Activated naive CD8-positive, alpha-beta T cell treated with anti-CD3 and anti-CD28 coated beads, Interleukin-2, amount 10 ng/mL, durations not matched to agents 7 days and 5 days (primary cell): ENCODE results near the gene DCLRE1B. TPM values are rescaled to one million over a fixed set of nuclear protein-coding genes. Genes with fewer than 3 reads are reported as not detected.
"Not testable (repeated sequence)": the region's sequence is repeated elsewhere in the genome, so short reads cannot be mapped to it uniquely, and the experiment has no call there.

ENCODE experiments used
- ATAC-seq: fragments of 150-1000 bp; cut with Tn5 transposase; one replicate; pipeline ENCODE4 v1.10.0; 2021; ENCODE audit warnings: low read depth, moderate library complexity
- POLR2A ChIA-PET: fragments of 350-600 bp; sonication (Branson Sonifier 250); formaldehyde crosslinking; loops from one replicate; lab custom pipeline; 2021; ENCODE audit warnings: antibody characterized with exemption; lab: Charles Lee
- DNase-seq: peaks from one replicate; pipeline ENCODE4 v3.0.0; 2021
- H3K27ac Mint-ChIP-seq: one replicate; pipeline ENCODE4 v1.8.0; 2022; ENCODE audit warnings: mild to moderate bottlenecking, mixed read lengths
- H3K27me3 Mint-ChIP-seq: one replicate; pipeline ENCODE4 v1.8.0; 2022; ENCODE audit warnings: mild to moderate bottlenecking, moderate library complexity, mixed read lengths
- H3K36me3 Mint-ChIP-seq: one replicate; pipeline ENCODE4 v1.8.0; 2021; ENCODE audit warnings: mild to moderate bottlenecking, mixed read lengths
- H3K4me1 Mint-ChIP-seq: one replicate; pipeline ENCODE4 v1.8.0; 2021; ENCODE audit warnings: mixed read lengths
- H3K4me3 Mint-ChIP-seq: one replicate; pipeline ENCODE4 v1.8.0; 2022; ENCODE audit warnings: mild to moderate bottlenecking, moderate library complexity, mixed read lengths
- H3K9me3 Mint-ChIP-seq: one replicate; pipeline ENCODE4 v1.8.0; 2021; ENCODE audit warnings: mixed read lengths
- total RNA-seq, 2 experiments: library from RNA; stranded (reverse); gene quantifications; one replicate each; pipeline ENCODE4 v1.2.3, GENCODE V29; 2021

Gene DCLRE1B
- total RNA-seq, 2 experiments from 2014 or later, result 13.4 to 14.3 TPM

DNA sequence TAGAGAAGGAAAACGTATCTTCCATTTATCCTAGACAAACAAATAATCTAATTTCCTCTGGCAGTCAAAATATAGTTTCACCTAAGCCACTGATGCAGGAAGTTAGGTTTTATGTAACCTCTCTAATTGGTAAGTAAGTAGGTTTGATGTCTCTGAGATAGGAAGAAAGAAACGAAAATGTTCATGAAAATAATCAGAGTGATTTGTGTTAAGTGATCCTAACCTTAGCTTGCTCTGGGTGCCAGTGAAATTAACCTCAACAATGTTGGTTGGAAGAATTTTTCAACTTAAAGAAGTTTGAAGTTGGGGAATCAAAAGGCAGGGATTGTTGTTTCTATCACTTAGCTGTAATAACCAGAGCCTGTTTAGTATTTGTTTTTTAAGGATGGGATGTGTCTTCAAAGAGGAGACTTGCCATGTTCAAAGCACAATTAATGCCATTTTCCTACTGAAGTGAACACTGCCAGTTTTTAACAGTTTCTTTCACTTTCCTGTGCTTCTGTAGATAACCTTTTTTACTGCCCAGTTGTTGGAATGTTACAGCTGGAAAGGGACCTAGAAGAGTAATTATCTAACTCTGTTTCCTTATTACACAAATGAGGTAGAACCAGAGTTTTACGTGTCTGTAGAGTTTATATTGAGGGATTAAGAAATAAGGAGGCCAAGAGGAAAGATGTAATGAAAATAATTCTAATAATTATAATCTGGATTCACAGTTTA, 42.4 kb downstream of the DCLRE1B start:
- Mint-ChIP-seq H3K4me3 (peak overlapping the region; percentile 82), H3K36me3 (peaks cover 34% of the 10 kb centered on the region), H3K9me3 (no peaks in the 10 kb centered on the region), H3K27ac (peak overlapping the region; percentile 92), H3K4me1 (peaks cover 48% of the 10 kb centered on the region), H3K27me3 (no peaks in the 10 kb centered on the region)
- peak; percentile 64 for ATAC-seq
- POLR2A ChIA-PET, result interaction anchor here (0.9 to 6.2 kb wide), 4 partner anchors 8 to 28 kb away, joined by 4 to 82 read pairs (median 5); partner anchors contain the start of gene HIPK1
- no peak for DNase-seq

GRCh38 chr1:113948151-113948550, 43.0 kb downstream of the DCLRE1B start:
- peak overlapping the region; percentile 92 for H3K27ac Mint-ChIP-seq
- POLR2A ChIA-PET, result interaction anchor here (1.0 to 6.2 kb wide), 4 partner anchors 8 to 44 kb away, joined by 3 to 82 read pairs (median 4); partner anchors contain the start of gene HIPK1
- H3K9me3 Mint-ChIP-seq, DNase-seq, ATAC-seq, H3K27me3 Mint-ChIP-seq: not testable (repeated sequence)
- H3K4me3 Mint-ChIP-seq, result peak overlapping the region; percentile 29
- H3K4me1 Mint-ChIP-seq, result peaks cover 46% of the 10 kb centered on the region
- H3K36me3 Mint-ChIP-seq, result peaks cover 34% of the 10 kb centered on the region

GRCh38 chr1:113949007-113949406, 43.9 kb downstream of the DCLRE1B start:
- Mint-ChIP-seq H3K36me3 (peaks cover 36% of the 10 kb centered on the region), H3K4me1 (peaks cover 45% of the 10 kb centered on the region), H3K4me3 (no peak overlapping the region), H3K27ac (peak overlapping the region; percentile 92), H3K9me3 (no peaks in the 10 kb centered on the region), H3K27me3 (no peaks in the 10 kb centered on the region)
- POLR2A ChIA-PET, result interaction anchor here (1.0 to 6.2 kb wide), 4 partner anchors 8 to 45 kb away, joined by 3 to 82 read pairs (median 4); partner anchors contain the start of gene HIPK1
- ATAC-seq (no peak), DNase-seq (no peak)

DNA sequence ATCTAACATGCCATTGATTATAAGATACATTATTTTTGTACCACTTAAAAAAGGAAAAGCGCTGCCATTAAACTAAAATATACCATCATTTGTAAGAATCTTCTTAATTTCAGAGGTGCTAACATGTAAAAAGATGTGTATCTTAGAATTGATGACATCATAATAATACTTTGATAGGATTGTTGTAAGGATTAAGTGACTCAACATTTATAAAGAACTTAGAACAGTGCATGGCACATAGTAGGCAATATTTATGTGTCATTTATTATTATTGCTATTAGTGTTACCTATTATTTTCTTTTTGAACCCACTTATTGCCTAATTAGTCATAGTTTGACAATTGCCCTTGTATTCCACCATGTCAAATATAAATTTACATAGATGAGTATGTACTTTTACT, 45.8 kb downstream of the DCLRE1B start:
- ATAC-seq, result no peak
- Mint-ChIP-seq H3K4me3 (no peak overlapping the region), H3K27me3 (no peaks in the 10 kb centered on the region), H3K4me1 (peaks cover 35% of the 10 kb centered on the region), H3K27ac (no peak overlapping the region), H3K9me3 (no peaks in the 10 kb centered on the region), H3K36me3 (peaks cover 33% of the 10 kb centered on the region)
- no peak for DNase-seq
- POLR2A ChIA-PET, result interaction anchor here (6.2 kb wide), 1 partner anchor 20 kb away, joined by 82 read pairs; the partner anchor contains the start of gene HIPK1

DNA sequence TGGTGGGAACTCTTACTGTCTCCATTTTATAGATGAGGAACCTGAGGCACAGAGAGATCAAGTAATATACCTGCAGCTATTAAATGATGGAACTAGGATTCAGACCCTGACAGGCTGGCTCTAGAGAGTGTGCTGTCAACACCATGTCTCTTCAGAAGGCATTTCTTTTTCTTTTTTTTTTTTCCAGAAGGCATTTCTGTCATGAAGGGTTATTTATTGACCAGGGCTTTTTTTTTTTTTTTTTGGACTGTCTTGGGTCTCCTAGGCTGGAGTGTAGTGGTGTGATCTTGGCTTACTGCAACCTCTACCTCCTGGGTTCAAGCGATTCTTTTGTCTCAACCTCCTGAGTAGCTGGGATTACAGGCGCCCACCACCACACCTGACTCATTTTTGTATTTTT, 46.6 kb downstream of the DCLRE1B start:
- Mint-ChIP-seq H3K27me3 (no peaks in the 10 kb centered on the region), H3K27ac (no peak overlapping the region), H3K36me3 (peaks cover 35% of the 10 kb centered on the region), H3K4me3 (no peak overlapping the region), H3K4me1 (peaks cover 29% of the 10 kb centered on the region), H3K9me3 (no peaks in the 10 kb centered on the region)
- DNase-seq (no peak), ATAC-seq (no peak)
- POLR2A ChIA-PET, result no interaction called here

- H3K27ac Mint-ChIP-seq, result no peak overlapping the region
- peaks cover 8% of the 10 kb centered on the region for H3K4me1 Mint-ChIP-seq
- H3K4me3 Mint-ChIP-seq, result no peak overlapping the region
- POLR2A ChIA-PET, result no interaction called here
- H3K9me3 Mint-ChIP-seq, result no peaks in the 10 kb centered on the region
- ATAC-seq (no peak), DNase-seq (no peak)
- H3K36me3 Mint-ChIP-seq, result peaks cover 50% of the 10 kb centered on the region
- H3K27me3 Mint-ChIP-seq, result no peaks in the 10 kb centered on the region
Observed at GRCh38 chr1:113957984-113958383, 52.9 kb downstream of the DCLRE1B start.

- POLR2A ChIA-PET, result no interaction called here
- no peak overlapping the region for H3K4me3 Mint-ChIP-seq
- ATAC-seq, result no peak
- peaks cover 49% of the 10 kb centered on the region for H3K36me3 Mint-ChIP-seq
- no peaks in the 10 kb centered on the region for H3K9me3 Mint-ChIP-seq
- DNase-seq, result no peak
- H3K27ac Mint-ChIP-seq, result no peak overlapping the region
- H3K27me3 Mint-ChIP-seq, result no peaks in the 10 kb centered on the region
- H3K4me1 Mint-ChIP-seq, result peaks cover 8% of the 10 kb centered on the region
Observed at GRCh38 chr1:113958691-113959090, 53.6 kb downstream of the DCLRE1B start.

DNA sequence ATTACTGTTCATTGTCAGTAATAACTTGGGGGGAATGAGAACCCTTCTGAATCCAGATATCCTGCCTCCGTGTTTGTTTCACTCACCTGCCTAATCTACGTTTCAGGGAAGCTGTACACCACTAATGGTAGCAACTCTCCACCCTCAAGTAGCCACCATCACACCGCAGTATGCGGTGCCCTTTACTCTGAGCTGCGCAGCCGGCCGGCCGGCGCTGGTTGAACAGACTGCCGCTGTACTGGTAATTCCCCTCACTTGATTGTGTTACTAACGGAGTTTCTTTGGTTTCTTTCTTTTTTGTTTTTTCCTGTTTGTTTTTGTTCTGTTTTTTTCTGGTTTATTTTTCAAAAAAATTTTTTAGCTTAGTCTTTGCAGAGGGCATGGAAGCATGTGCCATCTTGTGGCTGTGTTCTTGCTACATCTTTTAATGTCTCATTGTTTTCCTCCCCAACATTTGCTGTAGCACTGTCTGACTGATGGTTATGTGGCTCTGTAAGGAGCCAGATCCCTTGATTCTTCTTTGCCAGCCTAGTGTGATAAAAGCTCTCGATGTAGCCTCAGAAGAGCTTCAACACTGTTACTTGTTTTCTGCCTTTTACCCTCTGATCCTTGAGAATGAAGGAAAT, 58.3 kb downstream of the DCLRE1B start:
- Mint-ChIP-seq H3K27ac (no peak overlapping the region), H3K4me3 (no peak overlapping the region), H3K36me3 (peaks cover 48% of the 10 kb centered on the region), H3K4me1 (peaks cover 4% of the 10 kb centered on the region), H3K27me3 (no peaks in the 10 kb centered on the region), H3K9me3 (no peaks in the 10 kb centered on the region)
- POLR2A ChIA-PET, result interaction anchor here (0.6 to 3.9 kb wide), 3 partner anchors 18 to 100 kb away, joined by 3 to 23 read pairs (median 3); partner anchors contain the start of gene HIPK1
- ATAC-seq (no peak), DNase-seq (no peak)

Other genes starting within 250 kb of the DCLRE1B start
- gene PHTF1, start 145.8 kb upstream of the DCLRE1B start, total RNA-seq, result 10 to 100 TPM; 19.2 to 22.6 TPM
- 10 to 100 TPM; 32.7 to 37.0 TPM for gene RSBN1, start 92.8 kb upstream of the DCLRE1B start, total RNA-seq
- 10 to 100 TPM; 74.1 to 82.9 TPM for gene PTPN22, start 33.6 kb upstream of the DCLRE1B start, total RNA-seq
- gene BCL2L15, start 17.7 kb upstream of the DCLRE1B start, total RNA-seq, result 1 to 10 TPM; 1.1 to 2.9 TPM
- 10 to 100 TPM; 53.9 to 60.5 TPM for gene AP4B1, start 527 bp upstream of the DCLRE1B start, total RNA-seq
- 10 to 100 TPM; 93.0 to 99.4 TPM for gene HIPK1, start 24.0 kb downstream of the DCLRE1B start, total RNA-seq
- gene OLFML3, start 74.1 kb downstream of the DCLRE1B start, total RNA-seq, result under 1 TPM; 0.45 to 0.64 TPM
- gene SYT6, start 248.5 kb downstream of the DCLRE1B start, total RNA-seq, result not detected